Sciatic nerve (tissue), 1 donor: ENCODE measurements around the gene GPR25. TPM values are rescaled to one million over a fixed set of nuclear protein-coding genes. Genes with fewer than 3 reads are reported as not detected.

Experiments used
- total RNA-seq: library from RNA; stranded (reverse); fragmentation: NEBNext Ultra II Directional; extraction: Animal tissue kit (Norgen Biotek cat#: 25700); gene quantifications from one replicate; pipeline ENCODE4 v1.2.1, GENCODE V29; 2021
- donor health status: DM: no; HTN: no; CAD: no.

The GPR25 gene
- total RNA-seq, 1 donor from 2014 or later, result not detected

Other genes starting within 250 kb of the GPR25 start
- 25.4 TPM for gene DDX59, start 203.1 kb upstream of the GPR25 start, total RNA-seq
- 45.4 TPM for gene CAMSAP2, start 134.1 kb upstream of the GPR25 start, total RNA-seq
- 0.45 TPM for gene INAVA, start 21.9 kb downstream of the GPR25 start, total RNA-seq
- gene KIF21B, start 150.7 kb downstream of the GPR25 start, total RNA-seq, result 3.7 TPM
- gene CACNA1S, start 239.4 kb downstream of the GPR25 start, total RNA-seq, result not detected